MCF 10A (cell line): Measurements from ENCODE around the gene PTPN20. TPM values are rescaled to one million over a fixed set of nuclear protein-coding genes. Genes with fewer than 3 reads are reported as not detected.

Experiments used
- BruUV-seq: library from RNA; stranded (reverse); fragments of 400-500 nt; replicated peaks from 2 replicates; lab custom pipeline; 2021; lab: Mats Ljungman, UMichigan
- CTCF ChIA-PET: fragments of 300-600 bp; sonication (Branson Sonifier 250); formaldehyde crosslinking; extraction: SDS; loops from one replicate; lab custom pipeline; 2021; ENCODE audit warnings: antibody characterized with exemption, inconsistent platforms; lab: Yijun Ruan, JAX
- POLR2A ChIA-PET: fragments of 300-600, 350-650 bp; sonication (Branson Sonifier 250); formaldehyde crosslinking; extraction: SDS; loops from one replicate; lab custom pipeline; 2020; ENCODE audit warnings: antibody characterized with exemption, inconsistent platforms; lab: Yijun Ruan, JAX
- DNase-seq: peaks from one replicate; pipeline ENCODE4 v3.0.0-alpha.2; 2018; ENCODE audit not compliant: unreplicated experiment
- H3K27ac Mint-ChIP-seq: one replicate; pipeline ENCODE4 v1.8.0; 2022; ENCODE audit warnings: mild to moderate bottlenecking, low read depth, mixed read lengths; ENCODE audit not compliant: unreplicated experiment
- H3K27me3 Mint-ChIP-seq: one replicate; pipeline ENCODE4 v1.8.0; 2022; ENCODE audit warnings: mixed read lengths; ENCODE audit not compliant: insufficient read depth, unreplicated experiment
- H3K36me3 Mint-ChIP-seq: one replicate; pipeline ENCODE4 v1.8.0; 2022; ENCODE audit warnings: mild to moderate bottlenecking, moderate library complexity, mixed read lengths; ENCODE audit not compliant: insufficient read depth, unreplicated experiment
- H3K4me1 Mint-ChIP-seq: one replicate; pipeline ENCODE4 v1.8.0; 2022; ENCODE audit warnings: mixed read lengths; ENCODE audit not compliant: insufficient read depth, unreplicated experiment
- H3K4me3 Mint-ChIP-seq: one replicate; pipeline ENCODE4 v1.8.0; 2022; ENCODE audit warnings: mild to moderate bottlenecking, moderate library complexity, mixed read lengths; ENCODE audit not compliant: unreplicated experiment
- H3K9me3 Mint-ChIP-seq: one replicate; pipeline ENCODE4 v1.8.0; 2022; ENCODE audit warnings: mixed read lengths; ENCODE audit not compliant: unreplicated experiment
- intact Hi-C: fragments of 100-400 bp; cut with micrococcal nuclease; formaldehyde crosslinking; loops from 2 replicates; pipeline ENCODE4 v1.14.1; 2022
- total RNA-seq: library from RNA; stranded (reverse); gene quantifications from 2 replicates; pipeline ENCODE4 v1.2.3, GENCODE V29; 2022
- TF ChIP-seq, protein P1 (sequence below): fragments of 200-600 bp; IDR thresholded peaks from one replicate; pipeline ENCODE4 v1.8.0; 2022; ENCODE audit warnings: antibody characterized with exemption, mild to moderate bottlenecking; ENCODE audit not compliant: unreplicated experiment

Gene PTPN20
- total RNA-seq, 1 experiment from 2014 or later: 0.26 TPM

GRCh38 chr10:47024399-47025252 is 113.4 kb downstream of the PTPN20 start:
- Mint-ChIP-seq H3K27ac (no peak overlapping the region), H3K9me3 (no peaks in the 10 kb centered on the region), H3K27me3 (no peaks in the 10 kb centered on the region), H3K36me3 (no peaks in the 10 kb centered on the region), H3K4me1 (no peaks in the 10 kb centered on the region), H3K4me3 (no peak overlapping the region)
- POLR2A ChIA-PET: interaction anchor here (1.1 kb wide), 1 partner anchor 287 kb away, joined by 6 read pairs; no protein-coding TSS in a partner anchor
- CTCF ChIA-PET: interaction anchor here (0.5 to 6.0 kb wide), 50 partner anchors 8 to 430 kb away, joined by 3 to 131 read pairs (median 4); partner anchors contain the start of genes GDF10 and GDF2
- no TSS peak for BruUV-seq
- TF ChIP-seq, protein P1, sequence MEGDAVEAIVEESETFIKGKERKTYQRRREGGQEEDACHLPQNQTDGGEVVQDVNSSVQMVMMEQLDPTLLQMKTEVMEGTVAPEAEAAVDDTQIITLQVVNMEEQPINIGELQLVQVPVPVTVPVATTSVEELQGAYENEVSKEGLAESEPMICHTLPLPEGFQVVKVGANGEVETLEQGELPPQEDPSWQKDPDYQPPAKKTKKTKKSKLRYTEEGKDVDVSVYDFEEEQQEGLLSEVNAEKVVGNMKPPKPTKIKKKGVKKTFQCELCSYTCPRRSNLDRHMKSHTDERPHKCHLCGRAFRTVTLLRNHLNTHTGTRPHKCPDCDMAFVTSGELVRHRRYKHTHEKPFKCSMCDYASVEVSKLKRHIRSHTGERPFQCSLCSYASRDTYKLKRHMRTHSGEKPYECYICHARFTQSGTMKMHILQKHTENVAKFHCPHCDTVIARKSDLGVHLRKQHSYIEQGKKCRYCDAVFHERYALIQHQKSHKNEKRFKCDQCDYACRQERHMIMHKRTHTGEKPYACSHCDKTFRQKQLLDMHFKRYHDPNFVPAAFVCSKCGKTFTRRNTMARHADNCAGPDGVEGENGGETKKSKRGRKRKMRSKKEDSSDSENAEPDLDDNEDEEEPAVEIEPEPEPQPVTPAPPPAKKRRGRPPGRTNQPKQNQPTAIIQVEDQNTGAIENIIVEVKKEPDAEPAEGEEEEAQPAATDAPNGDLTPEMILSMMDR: peak; percentile 87
- DNase-seq: peak; percentile 67
- intact Hi-C loops: loop anchor here (1.0 to 10.0 kb wide), 2 partner anchors 288 to 320 kb away; partner anchors contain the start of gene RBP3

GRCh38 chr10:47025253-47025539 is 114.0 kb downstream of the PTPN20 start:
- Mint-ChIP-seq H3K9me3 (no peaks in the 10 kb centered on the region), H3K27me3 (no peaks in the 10 kb centered on the region), H3K4me1 (no peaks in the 10 kb centered on the region), H3K4me3 (no peak overlapping the region), H3K36me3 (no peaks in the 10 kb centered on the region), H3K27ac (no peak overlapping the region)
- TF ChIP-seq, protein P1: no peak
- ChIA-PET CTCF (interaction anchor here (0.6 to 6.0 kb wide), 31 partner anchors 11 to 425 kb away, joined by 3 to 131 read pairs (median 5); partner anchors contain the start of genes GDF10 and GDF2), POLR2A (interaction anchor here (1.1 kb wide), 1 partner anchor 287 kb away, joined by 6 read pairs; no protein-coding TSS in a partner anchor)
- no TSS peak for BruUV-seq
- intact Hi-C loops: loop anchor here (10.0 kb wide), 1 partner anchor 320 kb away; the partner anchor contains the start of gene RBP3
- no peak for DNase-seq

GRCh38 chr10:47025540-47026300 is 114.5 kb downstream of the PTPN20 start:
- H3K36me3 Mint-ChIP-seq: no peaks in the 10 kb centered on the region

More at GRCh38 chr10:47025540-47026300, 114.5 kb downstream of the PTPN20 start:
- POLR2A ChIA-PET: no interaction called here
- TF ChIP-seq, protein P1: no peak
- intact Hi-C loops: loop anchor here (10.0 kb wide), 1 partner anchor 319 kb away; the partner anchor contains the start of gene RBP3
- no peaks in the 10 kb centered on the region for H3K9me3 Mint-ChIP-seq
- H3K4me3 Mint-ChIP-seq: no peak overlapping the region
- H3K27me3 Mint-ChIP-seq: no peaks in the 10 kb centered on the region
- DNase-seq: no peak
- no peak overlapping the region for H3K27ac Mint-ChIP-seq
- BruUV-seq: no TSS peak
- CTCF ChIA-PET: interaction anchor here (0.5 to 6.0 kb wide), 23 partner anchors 10 to 356 kb away, joined by 3 to 131 read pairs (median 6); partner anchors contain the start of gene GDF2
- no peaks in the 10 kb centered on the region for H3K4me1 Mint-ChIP-seq
